HG03135 (cell line): ENCODE results near the gene MAPK8.
"Not testable (repeated sequence)": the region's sequence is repeated elsewhere in the genome, so short reads cannot be mapped to it uniquely, and the experiment has no call there.

Source experiments
- ATAC-seq: cut with Tn5 transposase; IDR thresholded peaks from one replicate; pipeline ENCODE4 v1.9.1; 2021; ENCODE audit warnings: mild to moderate bottlenecking, moderate library complexity; ENCODE audit not compliant: unreplicated experiment

MAPK8 gene

DNA sequence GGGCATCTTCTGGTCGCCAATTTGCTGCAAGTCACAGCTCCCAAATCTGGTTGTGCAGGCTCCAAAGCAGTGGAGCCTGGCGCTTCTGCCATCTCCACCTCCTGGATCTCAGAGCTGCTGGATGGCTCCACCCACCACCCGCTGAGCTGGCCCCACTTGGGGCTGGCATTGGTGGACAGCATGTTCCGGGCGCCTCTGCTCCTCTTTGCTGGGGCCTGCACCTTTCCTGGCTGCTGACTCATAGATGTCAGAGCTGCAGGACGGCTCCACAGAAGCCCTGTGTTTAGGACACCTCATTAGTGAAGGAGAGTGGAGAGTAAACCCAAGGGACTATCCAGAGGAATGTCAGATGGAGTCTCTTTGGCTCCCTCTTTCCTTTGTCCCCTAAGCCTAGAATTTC is 27.4 kb downstream of the MAPK8 start:
- no peak for ATAC-seq

- ATAC-seq: no peak
Measured at GRCh38 chr10:48335788-48336187, 29.3 kb downstream of the MAPK8 start.

DNA sequence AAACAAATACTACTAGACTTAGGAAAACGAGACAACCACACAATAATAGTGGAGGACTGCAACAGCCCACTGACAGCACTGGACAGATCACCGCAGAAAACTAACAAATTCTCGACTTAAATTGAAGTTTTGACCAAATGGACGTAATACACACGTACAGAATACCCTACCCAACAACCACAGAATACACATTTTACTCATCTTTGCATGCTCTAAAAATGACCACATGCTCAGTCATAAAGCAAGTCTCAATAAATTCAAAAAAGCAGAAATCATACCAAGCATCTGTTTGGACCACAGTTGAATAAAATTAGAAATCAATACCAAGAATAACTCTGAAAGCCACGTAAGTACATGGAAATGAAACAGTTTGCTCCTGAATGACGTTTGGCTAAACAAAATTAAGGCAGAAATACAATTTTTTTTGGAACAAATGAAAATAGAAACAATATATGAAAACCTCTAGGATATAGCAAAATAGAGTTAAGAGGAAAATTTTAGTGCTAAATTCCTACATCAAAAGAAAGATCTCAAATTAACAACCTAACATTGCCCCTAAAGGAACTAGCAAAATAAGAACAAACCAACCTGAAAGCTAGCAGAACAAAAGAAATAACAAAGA is 30.6 kb downstream of the MAPK8 start:
- ATAC-seq: no peak

- ATAC-seq: no peak
Measured at GRCh38 chr10:48340734-48341133, 34.3 kb downstream of the MAPK8 start.

- no peak for ATAC-seq
Measured at GRCh38 chr10:48343106-48343505, 36.6 kb downstream of the MAPK8 start.

DNA sequence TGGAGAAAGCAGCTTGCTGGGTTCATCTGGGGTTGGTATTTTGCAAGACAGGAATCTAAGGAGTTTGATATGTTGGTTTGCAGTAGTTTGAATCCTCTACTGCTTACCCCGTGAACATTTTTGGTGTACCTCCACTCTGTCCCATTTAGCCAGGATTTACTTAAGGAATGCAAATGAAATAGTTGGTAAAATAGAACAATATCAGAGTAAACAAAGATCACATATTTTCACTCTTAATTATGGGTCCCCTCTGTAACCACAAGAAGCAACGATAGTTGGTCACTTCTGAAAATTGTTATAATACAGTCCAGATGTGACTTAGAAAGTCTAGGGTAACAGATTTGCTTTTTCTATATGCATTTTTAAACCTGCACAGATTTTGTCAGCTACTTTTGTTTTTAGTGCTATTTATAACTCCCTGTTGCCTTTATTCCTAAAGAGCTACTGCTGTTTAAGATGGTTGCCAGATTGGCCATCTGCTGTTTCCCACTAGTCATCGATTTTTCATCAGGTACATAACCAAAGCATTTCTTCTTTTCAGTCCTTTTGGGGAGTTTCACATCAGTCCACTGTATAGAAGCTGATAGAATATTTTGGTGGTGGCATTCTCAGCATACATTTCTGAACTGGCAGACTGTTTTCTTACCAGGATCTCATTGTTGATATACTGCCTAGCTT is 37.6 kb downstream of the MAPK8 start:
- ATAC-seq: no peak

GRCh38 chr10:48346248-48346647 is 39.8 kb downstream of the MAPK8 start:
- ATAC-seq: not testable (repeated sequence)

- not testable (repeated sequence) for ATAC-seq
Measured at GRCh38 chr10:48347539-48347938, 41.1 kb downstream of the MAPK8 start.

DNA sequence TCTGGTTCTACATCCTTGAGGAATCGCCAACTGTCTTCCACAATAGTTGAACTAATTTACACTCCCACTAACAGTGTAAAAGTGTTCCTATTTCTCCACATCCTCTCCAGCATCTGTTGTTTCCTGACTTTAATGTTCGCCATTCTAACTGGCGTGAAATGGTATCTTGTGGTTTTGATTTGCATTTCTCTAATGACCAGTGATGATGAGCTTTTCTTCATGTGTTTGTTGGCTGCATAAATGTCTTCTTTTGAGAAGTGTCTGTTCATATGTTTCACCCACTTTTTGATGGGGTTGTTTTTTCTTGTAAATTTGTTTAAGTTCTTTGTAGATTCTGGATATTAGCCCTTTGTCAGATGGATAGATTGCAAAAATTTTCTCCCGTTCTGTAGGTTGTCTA is 41.5 kb downstream of the MAPK8 start:
- ATAC-seq: not testable (repeated sequence)

- no peak for ATAC-seq
Measured at GRCh38 chr10:48353246-48353645, 46.8 kb downstream of the MAPK8 start.

- no peak for ATAC-seq
Measured at GRCh38 chr10:48357631-48358030, 51.2 kb downstream of the MAPK8 start.

DNA sequence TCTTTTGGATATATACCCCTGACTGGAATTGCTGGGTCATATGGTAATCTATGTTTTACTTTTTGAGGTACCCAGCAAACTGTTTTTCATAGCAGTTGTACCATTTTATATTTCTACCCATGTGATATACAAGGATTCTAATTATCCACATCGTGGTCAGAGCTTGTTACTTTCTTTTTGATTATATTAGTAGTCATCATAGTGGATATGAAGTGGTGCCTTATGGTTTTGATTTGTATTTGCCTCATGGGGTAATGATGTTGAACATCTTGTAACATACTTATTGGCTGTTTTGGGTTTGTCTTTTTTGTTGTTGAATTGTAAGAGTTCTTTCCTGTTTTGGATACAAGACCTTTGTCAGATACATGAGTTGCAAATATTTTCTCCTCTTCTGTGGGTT is 51.7 kb downstream of the MAPK8 start:
- ATAC-seq: no peak

DNA sequence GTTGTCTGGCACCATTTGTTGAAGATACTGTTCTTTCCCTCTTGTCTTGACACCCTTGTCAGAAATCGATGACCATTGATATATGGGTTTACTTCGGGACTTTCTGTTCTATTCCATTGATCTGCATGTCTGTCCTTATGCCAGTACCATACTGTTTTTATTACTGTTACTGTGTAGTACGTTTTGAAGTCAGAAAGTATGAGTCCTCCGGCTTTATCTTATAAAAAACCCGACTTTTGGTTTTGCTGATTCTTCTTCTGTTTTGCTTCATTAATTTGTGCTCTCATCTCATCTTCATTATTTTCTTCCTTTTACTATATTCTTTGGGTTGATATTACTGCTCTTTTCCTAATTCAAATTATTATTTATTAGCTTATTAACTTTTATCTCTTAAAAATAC is 52.4 kb downstream of the MAPK8 start:
- ATAC-seq: no peak

GRCh38 chr10:48361176-48361575 is 54.7 kb downstream of the MAPK8 start:
- ATAC-seq: no peak

- no peak for ATAC-seq
Measured at GRCh38 chr10:48363617-48364355, 57.3 kb downstream of the MAPK8 start.

- no peak for ATAC-seq
Measured at GRCh38 chr10:48364659-48365405, 58.4 kb downstream of the MAPK8 start.

DNA sequence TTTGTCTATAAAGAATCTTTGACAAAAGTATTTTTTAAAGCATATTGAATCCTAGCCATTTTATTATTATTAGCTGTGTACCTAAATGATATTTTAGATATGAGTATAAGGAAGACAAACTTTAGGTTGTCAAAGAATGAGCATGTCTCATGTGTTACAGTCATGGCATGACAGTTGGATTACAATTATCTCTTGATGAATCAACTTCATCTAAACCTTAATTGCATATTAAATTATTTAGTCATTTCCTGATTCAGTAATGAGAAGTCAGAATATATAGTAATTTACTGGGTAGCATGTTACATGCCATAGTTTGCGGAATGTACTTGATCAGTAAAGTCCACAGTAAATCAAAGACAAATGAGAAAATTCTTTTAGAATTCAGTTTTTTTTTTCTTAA is 59.2 kb downstream of the MAPK8 start:
- ATAC-seq: no peak

- ATAC-seq: no peak
Measured at GRCh38 chr10:48366261-48366660, 59.8 kb downstream of the MAPK8 start.

DNA sequence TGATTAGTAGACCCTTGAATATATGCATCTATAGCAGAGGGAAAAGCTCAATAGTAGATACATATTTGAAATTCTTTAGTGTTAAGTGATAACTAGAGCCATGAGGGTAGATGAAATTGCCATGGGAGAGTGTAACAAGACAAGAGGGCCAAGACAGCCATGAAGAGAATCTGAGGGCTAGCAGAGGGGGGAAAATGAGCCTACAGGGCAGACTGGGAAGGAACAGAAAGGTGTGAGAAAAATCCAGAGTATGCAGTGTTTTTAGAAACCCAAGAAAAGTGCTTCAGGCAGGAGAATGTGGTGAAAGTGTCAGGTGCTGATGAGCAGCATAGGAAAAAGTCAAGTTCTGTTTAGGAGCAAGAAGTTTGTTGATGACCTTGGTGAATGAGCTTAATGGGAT is 63.0 kb downstream of the MAPK8 start:
- no peak for ATAC-seq

DNA sequence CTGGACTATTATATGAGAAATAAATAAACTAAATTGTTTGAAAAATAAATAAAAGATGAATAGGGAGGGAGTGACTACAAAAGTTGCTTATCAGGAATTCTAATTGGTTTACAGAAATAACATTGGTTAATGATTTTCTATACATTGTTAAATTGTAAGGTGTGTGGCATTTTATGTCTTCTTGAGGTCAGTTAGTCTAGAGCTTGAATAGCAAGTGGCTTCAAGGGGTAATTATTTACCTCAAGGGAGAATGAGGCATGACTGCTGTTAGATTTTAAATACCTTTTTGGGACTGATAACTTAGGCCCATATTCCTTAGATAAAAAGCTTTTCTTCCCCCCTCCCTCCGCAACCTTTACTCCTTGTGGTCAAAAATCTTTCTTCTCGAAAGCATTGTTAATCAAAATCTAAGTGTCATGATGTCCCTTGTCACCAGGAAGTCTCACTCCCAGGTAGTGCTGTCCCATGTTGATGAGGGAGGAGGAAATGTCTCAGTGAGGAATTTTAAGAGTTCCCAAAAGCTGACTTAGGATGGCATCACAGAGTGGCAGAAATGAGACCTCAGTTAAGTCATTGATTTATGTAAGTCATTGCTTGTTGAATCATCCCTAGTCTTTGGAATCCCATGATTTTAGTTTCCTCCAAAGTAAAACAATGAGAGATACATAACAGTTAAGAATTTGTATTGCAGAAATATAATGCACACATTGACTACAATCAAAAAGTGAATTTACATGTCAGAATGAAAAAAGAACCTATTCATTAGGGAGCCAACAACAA is 71.5 kb downstream of the MAPK8 start:
- no peak for ATAC-seq

DNA sequence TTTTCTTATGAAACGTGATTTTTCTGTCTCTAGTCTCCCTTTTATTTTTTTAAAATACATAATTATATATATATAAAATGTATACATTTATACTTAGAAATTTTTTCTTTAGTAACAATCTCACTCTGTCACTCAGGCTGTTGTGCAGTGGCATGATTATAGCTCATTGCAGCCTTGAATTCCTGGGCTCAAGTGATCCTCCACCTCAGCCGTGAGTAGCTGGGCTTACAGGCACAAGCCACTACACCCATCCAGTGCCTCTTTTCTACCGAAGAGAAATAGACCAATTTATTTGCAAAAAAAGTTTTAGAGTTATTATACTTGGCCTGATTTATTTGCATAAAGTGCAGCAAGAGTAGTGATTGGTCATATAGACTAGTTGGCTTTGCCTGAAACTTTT is 72.2 kb downstream of the MAPK8 start:
- no peak for ATAC-seq
